Breast epithelium (tissue), 4 donors: ENCODE measurements around the gene RNF186. TPM values are rescaled to one million over a fixed set of nuclear protein-coding genes. Genes with fewer than 3 reads are reported as not detected.

Experiments used
- DNase-seq, 2 donors: peaks; one replicate each; pipeline ENCODE4 v3.0.0-alpha.2; 2019; ENCODE audit warnings: low spot score in 2 of 2
- H3K27ac ChIP-seq, 2 donors: fragments of 200-600 bp; sonication (generic) in 1 of 2; one replicate each; pipeline ENCODE4 v1.5.1; 2016 to 2019; ENCODE audit warnings: mild to moderate bottlenecking in 1 of 2
- H3K27me3 ChIP-seq, 2 donors: fragments of 200-600 bp; sonication (generic) in 1 of 2; one replicate each; pipeline versions ENCODE4 v1.5.1 to v1.6.0; 2017 to 2019; ENCODE audit warnings: control low read depth in 1 of 2, mild to moderate bottlenecking in 1 of 2
- H3K36me3 ChIP-seq: fragments of 200-600 bp; one replicate; pipeline ENCODE4 v1.5.1; 2019
- H3K4me1 ChIP-seq, 2 donors: fragments of 200-600 bp; sonication (generic); one replicate each; pipeline ENCODE4 v1.5.1; 2016 to 2019; ENCODE audit warnings: control low read depth in 1 of 2
- H3K4me3 ChIP-seq, 3 donors: fragments of 200-600 bp; sonication (generic); 1 replicate in 2 of 3; 2 replicates in 1 of 3; pipeline ENCODE4 v1.5.1; 2016 to 2019; ENCODE audit warnings: mild to moderate bottlenecking in 3 of 3, moderate library complexity in 2 of 3
- H3K9me3 ChIP-seq, 2 donors: fragments of 200-600 bp; sonication (generic) in 1 of 2; one replicate each; pipeline ENCODE4 v1.5.1; 2016 to 2019; ENCODE audit warnings: control low read depth in 1 of 2
- CTCF ChIP-seq, 3 donors: fragments of 450-650 bp; IDR thresholded peaks; one replicate each; pipeline ENCODE4 v1.5.1; 2016 to 2017; ENCODE audit warnings: antibody characterized with exemption in 3 of 3, mild to moderate bottlenecking in 3 of 3, moderate library complexity in 3 of 3
- POLR2A ChIP-seq: fragments of 450-650 bp; IDR thresholded peaks from one replicate; pipeline ENCODE4 v1.6.1; 2016; ENCODE audit warnings: antibody characterized with exemption, mild to moderate bottlenecking, moderate library complexity
- POLR2AphosphoS5 ChIP-seq, 3 donors: sonication (generic); formaldehyde crosslinking; IDR thresholded peaks; one replicate each; pipeline ENCODE4 v1.6.1; 2017; ENCODE audit warnings: antibody characterized with exemption in 3 of 3
- intact Hi-C: fragments of 100-400 bp; cut with DNase I; formaldehyde crosslinking; loops from one replicate; pipeline ENCODE4 v1.15.1; 2023; ENCODE audit warnings: low total_unique reads
- total RNA-seq, 3 donors: library from RNA; depleted of rRNA; stranded (reverse); fragments of >200 nt; gene quantifications; one replicate each; pipeline ENCODE4 v1.1.0, GENCODE V29; 2016

RNF186 gene
- total RNA-seq, 3 donors from 2014 or later, result 0.44 to 4.3 TPM; not detected in 1

- intact Hi-C loops, result no loop called here
- H3K27ac ChIP-seq, result no peak overlapping the region
- peaks cover 0 to 8% of the 10 kb centered on the region in 2 donors for H3K9me3 ChIP-seq
- DNase-seq, result no peak
- H3K4me3 ChIP-seq, result no peak overlapping the region
- H3K36me3 ChIP-seq, result no peaks in the 10 kb centered on the region
- H3K4me1 ChIP-seq, result no peaks in the 10 kb centered on the region
- TF ChIP-seq CTCF (IDR thresholded peaks at IDR 0.05) (no peak), POLR2AphosphoS5 (IDR thresholded peaks at IDR 0.05) (no peak), POLR2A (no peak)
- no peaks in the 10 kb centered on the region for H3K27me3 ChIP-seq
Measured at GRCh38 chr1:19828546-19828945, 13.5 kb upstream of the RNF186 start.

- Histone ChIP-seq H3K36me3 (no peaks in the 10 kb centered on the region), H3K27me3 (no peaks in the 10 kb centered on the region), H3K4me3 (no peak overlapping the region), H3K4me1 (no peaks in the 10 kb centered on the region), H3K9me3 (no peaks in the 10 kb centered on the region), H3K27ac (no peak overlapping the region)
- no peak for DNase-seq
- no peak for TF ChIP-seq POLR2AphosphoS5 (IDR thresholded peaks at IDR 0.05)
- TF ChIP-seq POLR2A, result no peak
- TF ChIP-seq CTCF (IDR thresholded peaks at IDR 0.05), result no peak
- intact Hi-C loops, result no loop called here
Measured at GRCh38 chr1:19825298-19825697, 10.2 kb upstream of the RNF186 start.

GRCh38 chr1:19824541-19824940 is 9.5 kb upstream of the RNF186 start:
- TF ChIP-seq CTCF (IDR thresholded peaks at IDR 0.05), result no peak
- no peak for TF ChIP-seq POLR2AphosphoS5 (IDR thresholded peaks at IDR 0.05)
- TF ChIP-seq POLR2A, result no peak
- Histone ChIP-seq H3K4me1 (no peaks in the 10 kb centered on the region), H3K27me3 (no peaks in the 10 kb centered on the region), H3K9me3 (no peaks in the 10 kb centered on the region), H3K36me3 (no peaks in the 10 kb centered on the region), H3K27ac (no peak overlapping the region), H3K4me3 (no peak overlapping the region)
- no peak for DNase-seq
- intact Hi-C loops, result no loop called here

GRCh38 chr1:19824036-19824435 is 9.0 kb upstream of the RNF186 start:
- H3K9me3 ChIP-seq, result no peaks in the 10 kb centered on the region
- H3K36me3 ChIP-seq, result no peaks in the 10 kb centered on the region
- no peak overlapping the region for H3K4me3 ChIP-seq
- intact Hi-C loops, result no loop called here
- no peaks in the 10 kb centered on the region for H3K27me3 ChIP-seq
- no peak for DNase-seq
- no peak for TF ChIP-seq POLR2A
- no peak for TF ChIP-seq CTCF (IDR thresholded peaks at IDR 0.05)
- no peak for TF ChIP-seq POLR2AphosphoS5 (IDR thresholded peaks at IDR 0.05)
- no peaks in the 10 kb centered on the region for H3K4me1 ChIP-seq
- no peak overlapping the region for H3K27ac ChIP-seq

- Histone ChIP-seq H3K4me3 (no peak overlapping the region), H3K9me3 (no peaks in the 10 kb centered on the region), H3K27ac (no peak overlapping the region), H3K4me1 (peaks cover 0 to 7% of the 10 kb centered on the region in 2 donors), H3K27me3 (no peaks in the 10 kb centered on the region), H3K36me3 (no peaks in the 10 kb centered on the region)
- no peak for DNase-seq
- intact Hi-C loops, result no loop called here
- no peak for TF ChIP-seq POLR2AphosphoS5 (IDR thresholded peaks at IDR 0.05)
- TF ChIP-seq CTCF (IDR thresholded peaks at IDR 0.05), result no peak
- no peak for TF ChIP-seq POLR2A
Measured at GRCh38 chr1:19819701-19820100, 4.6 kb upstream of the RNF186 start.
